Activated CD4-positive, alpha-beta T cell treated with anti-CD3 and anti-CD28 coated beads, Interleukin-2, amount 10 ng/mL, durations not matched to agents 24 days and 14 days (primary cell): ENCODE data around the gene SIRT3. TPM values are rescaled to one million over a fixed set of nuclear protein-coding genes. Genes with fewer than 3 reads are reported as not detected.

Experiments
- DNase-seq: peaks from one replicate; pipeline ENCODE4 v3.0.0; 2022
- H3K27ac Mint-ChIP-seq: one replicate; pipeline ENCODE4 v1.8.0; 2022; ENCODE audit warnings: mild to moderate bottlenecking, mixed read lengths
- H3K27me3 Mint-ChIP-seq: one replicate; pipeline ENCODE4 v1.8.0; 2022; ENCODE audit warnings: mixed read lengths
- H3K36me3 Mint-ChIP-seq: one replicate; pipeline ENCODE4 v1.8.0; 2022; ENCODE audit warnings: low read depth, mild to moderate bottlenecking, mixed read lengths
- H3K4me1 Mint-ChIP-seq: one replicate; pipeline ENCODE4 v1.8.0; 2021; ENCODE audit warnings: mixed read lengths
- H3K4me3 Mint-ChIP-seq: one replicate; pipeline ENCODE4 v1.8.0; 2022; ENCODE audit warnings: mild to moderate bottlenecking, moderate library complexity, mixed read lengths
- H3K9me3 Mint-ChIP-seq: one replicate; pipeline ENCODE4 v1.8.0; 2021; ENCODE audit warnings: mixed read lengths
- intact Hi-C: fragments of 100-400 bp; cut with micrococcal nuclease; formaldehyde crosslinking; loops from one replicate; pipeline ENCODE4 v1.15.1; 2023
- total RNA-seq: library from RNA; stranded (reverse); gene quantifications from 2 replicates; pipeline ENCODE4 v1.2.3, GENCODE V29; 2022

SIRT3 gene
- total RNA-seq, 1 donor from 2014 or later = 17.6 TPM

GRCh38 chr11:211295-211694, 24.8 kb downstream of the SIRT3 start:
- Mint-ChIP-seq H3K27me3 (no peaks in the 10 kb centered on the region), H3K27ac (no peak overlapping the region), H3K4me3 (peak overlapping the region; percentile 32), H3K36me3 (peaks cover 70% of the 10 kb centered on the region), H3K4me1 (peaks cover 14% of the 10 kb centered on the region), H3K9me3 (no peaks in the 10 kb centered on the region)
- no peak for DNase-seq
- intact Hi-C loops = no loop called here

GRCh38 chr11:210803-211180, 25.4 kb downstream of the SIRT3 start:
- intact Hi-C loops = no loop called here
- H3K27me3 Mint-ChIP-seq = no peaks in the 10 kb centered on the region
- DNase-seq = no peak
- H3K4me3 Mint-ChIP-seq = peak overlapping the region; percentile 98
- peaks cover 14% of the 10 kb centered on the region for H3K4me1 Mint-ChIP-seq
- no peaks in the 10 kb centered on the region for H3K9me3 Mint-ChIP-seq
- no peak overlapping the region for H3K27ac Mint-ChIP-seq
- peaks cover 67% of the 10 kb centered on the region for H3K36me3 Mint-ChIP-seq

GRCh38 chr11:210122-210802, 25.9 kb downstream of the SIRT3 start:
- Mint-ChIP-seq H3K4me3 (peak overlapping the region; percentile 98), H3K36me3 (peaks cover 68% of the 10 kb centered on the region), H3K27me3 (no peaks in the 10 kb centered on the region), H3K27ac (peak overlapping the region; percentile 45), H3K4me1 (peaks cover 14% of the 10 kb centered on the region), H3K9me3 (no peaks in the 10 kb centered on the region)
- no peak for DNase-seq
- intact Hi-C loops = no loop called here

GRCh38 chr11:209275-210121, 26.6 kb downstream of the SIRT3 start:
- Mint-ChIP-seq H3K9me3 (no peaks in the 10 kb centered on the region), H3K27me3 (no peaks in the 10 kb centered on the region), H3K27ac (peak overlapping the region; percentile 100), H3K4me1 (peaks cover 16% of the 10 kb centered on the region), H3K36me3 (peaks cover 69% of the 10 kb centered on the region), H3K4me3 (peak overlapping the region; percentile 98)
- intact Hi-C loops = loop anchor here (5.0 kb wide), 2 partner anchors 148 to 208 kb away; no protein-coding TSS in a partner anchor
- DNase-seq = no peak

- DNase-seq = no peak
- Mint-ChIP-seq H3K27ac (peak overlapping the region; percentile 100), H3K9me3 (no peaks in the 10 kb centered on the region), H3K4me3 (peak overlapping the region; percentile 98), H3K36me3 (peaks cover 69% of the 10 kb centered on the region), H3K27me3 (no peaks in the 10 kb centered on the region), H3K4me1 (peaks cover 17% of the 10 kb centered on the region)
- intact Hi-C loops = loop anchor here (1.0 to 5.0 kb wide), 3 partner anchors 103 to 208 kb away; no protein-coding TSS in a partner anchor
Measured at GRCh38 chr11:208917-209260, 27.3 kb downstream of the SIRT3 start.

- peak overlapping the region; percentile 98 for H3K4me3 Mint-ChIP-seq
- peaks cover 20% of the 10 kb centered on the region for H3K4me1 Mint-ChIP-seq
- peaks cover 71% of the 10 kb centered on the region for H3K36me3 Mint-ChIP-seq
- no peaks in the 10 kb centered on the region for H3K27me3 Mint-ChIP-seq
- intact Hi-C loops = loop anchor here (1.0 to 5.0 kb wide), 3 partner anchors 104 to 209 kb away; no protein-coding TSS in a partner anchor
- H3K27ac Mint-ChIP-seq = peak overlapping the region; percentile 100
- DNase-seq = peak; percentile 96
- H3K9me3 Mint-ChIP-seq = no peaks in the 10 kb centered on the region
Measured at GRCh38 chr11:208181-208916, 27.8 kb downstream of the SIRT3 start.

GRCh38 chr11:207863-208180, 28.3 kb downstream of the SIRT3 start:
- no peak for DNase-seq
- Mint-ChIP-seq H3K4me3 (peak overlapping the region; percentile 98), H3K27me3 (no peaks in the 10 kb centered on the region), H3K36me3 (peaks cover 71% of the 10 kb centered on the region), H3K4me1 (peaks cover 24% of the 10 kb centered on the region), H3K9me3 (no peaks in the 10 kb centered on the region), H3K27ac (peak overlapping the region; percentile 100)
- intact Hi-C loops = loop anchor here (1.0 to 5.0 kb wide), 6 partner anchors 28 to 298 kb away; partner anchors contain the start of genes PSMD13 and SIRT3

GRCh38 chr11:207208-207862, 28.8 kb downstream of the SIRT3 start, which contains the start of the genes BET1L and RIC8A:
Gene BET1L (minus strand): TSS chr11:207399. CDS start chr11:207321, 78 bp downstream.
Gene RIC8A (plus strand): TSS chr11:207708. CDS start chr11:208855, 1,147 bp downstream.
- DNase-seq = peak; percentile 99
- Mint-ChIP-seq H3K4me1 (peaks cover 29% of the 10 kb centered on the region), H3K36me3 (peaks cover 72% of the 10 kb centered on the region), H3K27me3 (no peaks in the 10 kb centered on the region), H3K4me3 (peak within 1 kb of the TSS; percentile 98), H3K27ac (peak within 1 kb of the TSS; percentile 100), H3K9me3 (no peaks in the 10 kb centered on the region)
- intact Hi-C loops = loop anchor here (1.0 to 5.0 kb wide), 5 partner anchors 29 to 299 kb away; partner anchors contain the start of genes PSMD13 and SIRT3

- Mint-ChIP-seq H3K4me1 (peaks cover 35% of the 10 kb centered on the region), H3K27ac (peak overlapping the region; percentile 100), H3K4me3 (peak overlapping the region; percentile 98), H3K27me3 (no peaks in the 10 kb centered on the region), H3K9me3 (no peaks in the 10 kb centered on the region), H3K36me3 (peaks cover 70% of the 10 kb centered on the region)
- intact Hi-C loops = loop anchor here (1.0 to 5.0 kb wide), 5 partner anchors 30 to 300 kb away; partner anchors contain the start of genes PSMD13 and SIRT3
- DNase-seq = no peak
Measured at GRCh38 chr11:206526-207207, 29.5 kb downstream of the SIRT3 start.

- Mint-ChIP-seq H3K4me3 (peak overlapping the region; percentile 98), H3K27ac (peak overlapping the region; percentile 100), H3K9me3 (no peaks in the 10 kb centered on the region), H3K36me3 (peaks cover 63% of the 10 kb centered on the region), H3K4me1 (peaks cover 37% of the 10 kb centered on the region), H3K27me3 (no peaks in the 10 kb centered on the region)
- DNase-seq = no peak
- intact Hi-C loops = loop anchor here (5.0 kb wide), 2 partner anchors 151 to 211 kb away; no protein-coding TSS in a partner anchor
Measured at GRCh38 chr11:206002-206384, 30.1 kb downstream of the SIRT3 start.

- peak overlapping the region; percentile 34 for H3K27ac Mint-ChIP-seq
- DNase-seq = no peak
- peaks cover 61% of the 10 kb centered on the region for H3K36me3 Mint-ChIP-seq
- no peaks in the 10 kb centered on the region for H3K27me3 Mint-ChIP-seq
- H3K9me3 Mint-ChIP-seq = no peaks in the 10 kb centered on the region
- H3K4me1 Mint-ChIP-seq = peaks cover 37% of the 10 kb centered on the region
- H3K4me3 Mint-ChIP-seq = peak overlapping the region; percentile 98
- intact Hi-C loops = loop anchor here (5.0 kb wide), 2 partner anchors 152 to 212 kb away; no protein-coding TSS in a partner anchor
Measured at GRCh38 chr11:205221-206001, 30.7 kb downstream of the SIRT3 start.

GRCh38 chr11:204587-205109, 31.5 kb downstream of the SIRT3 start:
- no peak overlapping the region for H3K27ac Mint-ChIP-seq
- H3K27me3 Mint-ChIP-seq = no peaks in the 10 kb centered on the region
- peaks cover 53% of the 10 kb centered on the region for H3K36me3 Mint-ChIP-seq
- no peaks in the 10 kb centered on the region for H3K9me3 Mint-ChIP-seq
- DNase-seq = peak; percentile 56
- peaks cover 32% of the 10 kb centered on the region for H3K4me1 Mint-ChIP-seq
- intact Hi-C loops = loop anchor here (5.0 kb wide), 2 partner anchors 153 to 213 kb away; no protein-coding TSS in a partner anchor
- no peak overlapping the region for H3K4me3 Mint-ChIP-seq
